Skeletal muscle tissue (tissue), 5 donors: ENCODE measurements around the gene MRS2. TPM values are rescaled to one million over a fixed set of nuclear protein-coding genes. Genes with fewer than 3 reads are reported as not detected.

Experiments used
- H3K27ac ChIP-seq: one replicate; pipeline ENCODE4 v1.7.0; 2013; ENCODE audit warnings: mild to moderate bottlenecking, low read depth, low read length, inconsistent platforms
- H3K27me3 ChIP-seq, 3 donors: one replicate each; pipeline ENCODE4 v1.7.0; 2013; ENCODE audit warnings: low read length in 3 of 3; ENCODE audit not compliant: control insufficient read depth in 3 of 3, insufficient read depth in 3 of 3
- H3K36me3 ChIP-seq, 3 donors: one replicate each; pipeline ENCODE4 v1.7.0; 2013; ENCODE audit warnings: low read length in 3 of 3; ENCODE audit not compliant: control insufficient read depth in 3 of 3, insufficient read depth in 3 of 3
- H3K4me1 ChIP-seq, 3 donors: one replicate each; pipeline ENCODE4 v1.7.0; 2013; ENCODE audit warnings: low read length in 3 of 3, mild to moderate bottlenecking in 3 of 3; ENCODE audit not compliant: control insufficient read depth in 3 of 3, insufficient read depth in 3 of 3
- H3K4me3 ChIP-seq, 3 donors: one replicate each; pipeline ENCODE4 v1.7.0; 2013; ENCODE audit warnings: low read length in 3 of 3
- H3K9ac ChIP-seq, 3 donors: one replicate each; pipeline ENCODE4 v1.7.0; 2013; ENCODE audit warnings: low read length in 3 of 3, mild to moderate bottlenecking in 3 of 3, moderate library complexity in 2 of 3, low read depth in 1 of 3
- H3K9me3 ChIP-seq, 3 donors: one replicate each; pipeline ENCODE4 v1.7.0; 2013; ENCODE audit warnings: low read length in 3 of 3; ENCODE audit not compliant: control insufficient read depth in 3 of 3
- small RNA-seq: library from RNA; depleted of rRNA; stranded (forward); fragments of <200 nt; gene quantifications from one replicate; pipeline ENCODE3, GENCODE V24; 2014
- total RNA-seq: library from RNA; depleted of rRNA; stranded (reverse); fragments of >200 nt; gene quantifications from one replicate; pipeline ENCODE4 v1.2.3, GENCODE V29; 2014
- donor health status: Osteomylitis.

MRS2 gene
- total RNA-seq, 1 donor from 2014 or later = 12.5 TPM

DNA sequence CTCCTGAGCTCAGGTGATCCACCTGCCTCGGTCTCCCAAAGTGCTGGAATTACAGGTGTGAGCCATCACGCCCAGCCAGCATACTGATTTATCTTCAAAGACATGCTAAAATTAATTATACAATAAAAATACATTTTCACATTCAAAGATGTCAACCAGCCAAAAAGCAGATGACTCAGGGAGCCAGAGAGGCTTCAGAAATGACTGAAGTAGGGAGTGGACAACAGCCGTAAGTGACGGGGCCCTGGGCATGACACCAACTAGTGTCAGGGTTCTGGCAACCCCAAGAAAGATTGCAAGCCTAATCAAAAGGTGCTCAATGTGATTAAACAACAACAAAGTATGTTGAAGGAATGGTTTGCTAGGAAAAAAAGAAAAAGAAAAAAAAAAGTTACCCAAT is 58.2 kb downstream of the MRS2 start:
- Histone ChIP-seq H3K36me3 (peaks cover 0 to 3% (median 3%) of the 10 kb centered on the region in 3 donors), H3K4me1 (no peaks in the 10 kb centered on the region), H3K9ac (no peak overlapping the region), H3K9me3 (no peaks in the 10 kb centered on the region), H3K27me3 (no peaks in the 10 kb centered on the region), H3K27ac (no peak overlapping the region), H3K4me3 (no peak overlapping the region)

- H3K36me3 ChIP-seq = no peaks in the 10 kb centered on the region
- H3K9me3 ChIP-seq = no peaks in the 10 kb centered on the region
- no peak overlapping the region for H3K9ac ChIP-seq
- no peak overlapping the region for H3K27ac ChIP-seq
- no peak overlapping the region for H3K4me3 ChIP-seq
- H3K27me3 ChIP-seq = no peaks in the 10 kb centered on the region
- H3K4me1 ChIP-seq = no peaks in the 10 kb centered on the region
Observed at GRCh38 chr6:24464253-24465038, 61.7 kb downstream of the MRS2 start.

GRCh38 chr6:24469811-24470210 is 67.1 kb downstream of the MRS2 start:
- H3K27ac ChIP-seq = no peak overlapping the region
- H3K27me3 ChIP-seq = no peaks in the 10 kb centered on the region
- no peaks in the 10 kb centered on the region for H3K4me1 ChIP-seq
- H3K9ac ChIP-seq = no peak overlapping the region
- H3K4me3 ChIP-seq = no peak overlapping the region
- no peaks in the 10 kb centered on the region for H3K9me3 ChIP-seq
- no peaks in the 10 kb centered on the region for H3K36me3 ChIP-seq

DNA sequence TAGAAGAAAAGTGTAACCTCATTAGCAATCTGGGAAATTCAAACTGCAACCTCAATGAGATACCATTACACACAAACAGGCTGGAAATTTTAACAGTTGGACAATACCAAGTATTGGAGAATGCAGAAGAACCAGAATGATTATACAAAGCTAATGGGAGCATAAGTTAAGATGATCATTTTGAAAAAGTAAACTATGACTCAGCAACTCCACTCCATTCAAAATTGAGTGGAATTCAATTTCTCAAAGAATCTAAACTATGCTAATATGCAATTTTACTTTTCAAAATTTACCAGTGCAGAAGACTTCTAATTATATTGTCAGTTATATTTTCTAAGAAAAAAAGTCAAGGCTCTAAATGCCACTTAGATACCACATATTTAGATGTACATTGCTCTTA is 69.4 kb downstream of the MRS2 start:
- Histone ChIP-seq H3K9ac (no peak overlapping the region), H3K36me3 (peaks cover 0 to 3% (median 2%) of the 10 kb centered on the region in 3 donors), H3K4me3 (no peak overlapping the region), H3K27me3 (no peaks in the 10 kb centered on the region), H3K9me3 (no peaks in the 10 kb centered on the region), H3K4me1 (no peaks in the 10 kb centered on the region), H3K27ac (no peak overlapping the region)

Small RNA genes within 50 kb of the gene (small RNA-seq; reads per million reads assigned to genes)
- gene RNU6-391P = not detected

Other genes with a start within 250 kb of the MRS2 start
- gene DCDC2, start 44.9 kb upstream of the MRS2 start, total RNA-seq = not detected
- 2.6 TPM for gene GPLD1, start 86.6 kb downstream of the MRS2 start, total RNA-seq
- gene ALDH5A1, start 92.0 kb downstream of the MRS2 start, total RNA-seq = 5.2 TPM
- gene KIAA0319, start 243.3 kb downstream of the MRS2 start, total RNA-seq = not detected